Gastroesophageal sphincter (tissue), 3 donors: ENCODE data around the gene ZNF142.

Source experiments
- POLR2A ChIP-seq, 2 donors: fragments of 450-650 bp; IDR thresholded peaks; one replicate each; pipeline ENCODE4 v1.6.1; 2017; ENCODE audit warnings: antibody characterized with exemption in 2 of 2, mild to moderate bottlenecking in 2 of 2, moderate library complexity in 1 of 2
- POLR2AphosphoS5 ChIP-seq: sonication (generic); formaldehyde crosslinking; IDR thresholded peaks from one replicate; pipeline ENCODE4 v1.6.1; 2017; ENCODE audit warnings: antibody characterized with exemption
- TF ChIP-seq, protein P1 (sequence below), 4 experiments: fragments of 200-600 bp in 2 of 4; fragments of 450-650 bp in 2 of 4; sonication (generic) in 1 of 4; IDR thresholded peaks; one replicate each; pipeline ENCODE4 v1.5.1; 2017 to 2019; ENCODE audit warnings: antibody characterized with exemption in 4 of 4, mild to moderate bottlenecking in 2 of 4, moderate library complexity in 2 of 4

DNA sequence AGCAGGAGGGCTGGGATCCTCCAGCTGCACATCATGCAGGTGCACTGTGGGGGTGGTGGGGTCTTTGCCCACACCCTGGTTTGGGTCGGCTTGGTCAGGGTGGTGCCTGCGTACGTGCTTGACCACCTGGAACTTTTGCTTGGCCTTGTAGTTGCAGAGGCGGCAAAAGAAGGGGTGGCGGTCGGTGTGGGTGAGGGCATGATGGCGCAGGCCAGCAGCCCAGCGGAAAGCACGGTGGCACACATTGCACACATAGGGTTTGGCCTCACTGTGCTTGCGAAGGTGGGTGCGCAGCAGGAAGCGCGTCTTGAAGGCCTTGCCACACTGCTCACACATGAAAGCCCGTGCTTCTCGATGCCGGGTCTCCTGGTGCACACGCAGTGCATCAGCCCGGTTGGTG, 21.1 kb downstream of the ZNF142 start:
- TF ChIP-seq, protein P1, sequence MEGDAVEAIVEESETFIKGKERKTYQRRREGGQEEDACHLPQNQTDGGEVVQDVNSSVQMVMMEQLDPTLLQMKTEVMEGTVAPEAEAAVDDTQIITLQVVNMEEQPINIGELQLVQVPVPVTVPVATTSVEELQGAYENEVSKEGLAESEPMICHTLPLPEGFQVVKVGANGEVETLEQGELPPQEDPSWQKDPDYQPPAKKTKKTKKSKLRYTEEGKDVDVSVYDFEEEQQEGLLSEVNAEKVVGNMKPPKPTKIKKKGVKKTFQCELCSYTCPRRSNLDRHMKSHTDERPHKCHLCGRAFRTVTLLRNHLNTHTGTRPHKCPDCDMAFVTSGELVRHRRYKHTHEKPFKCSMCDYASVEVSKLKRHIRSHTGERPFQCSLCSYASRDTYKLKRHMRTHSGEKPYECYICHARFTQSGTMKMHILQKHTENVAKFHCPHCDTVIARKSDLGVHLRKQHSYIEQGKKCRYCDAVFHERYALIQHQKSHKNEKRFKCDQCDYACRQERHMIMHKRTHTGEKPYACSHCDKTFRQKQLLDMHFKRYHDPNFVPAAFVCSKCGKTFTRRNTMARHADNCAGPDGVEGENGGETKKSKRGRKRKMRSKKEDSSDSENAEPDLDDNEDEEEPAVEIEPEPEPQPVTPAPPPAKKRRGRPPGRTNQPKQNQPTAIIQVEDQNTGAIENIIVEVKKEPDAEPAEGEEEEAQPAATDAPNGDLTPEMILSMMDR (IDR thresholded peaks at IDR 0.05): no peak
- TF ChIP-seq POLR2AphosphoS5: no peak
- no peak for TF ChIP-seq POLR2A (IDR thresholded peaks at IDR 0.05)
